Activated B cell treated with CpG ODN at 0.5 μM for 24 hours (primary cell): Measurements from ENCODE around the gene LIN54. TPM values are rescaled to one million over a fixed set of nuclear protein-coding genes. Genes with fewer than 3 reads are reported as not detected.

Experiments
- ATAC-seq: fragments of 200-7000 bp; cut with Tn5 transposase; one replicate; pipeline ENCODE4 v1.10.0; 2021; ENCODE audit warnings: low read depth, mild to moderate bottlenecking, moderate library complexity
- CTCF ChIA-PET: fragments of 350-600 bp; sonication (Branson Sonifier 250); formaldehyde crosslinking; loops from one replicate; lab custom pipeline; 2021; ENCODE audit warnings: antibody characterized with exemption; lab: Charles Lee
- POLR2A ChIA-PET: fragments of 350-600 bp; sonication (Branson Sonifier 250); formaldehyde crosslinking; loops from one replicate; lab custom pipeline; 2021; ENCODE audit warnings: antibody characterized with exemption; lab: Charles Lee
- DNase-seq: peaks from one replicate; pipeline ENCODE4 v3.0.0; 2022
- H3K27ac Mint-ChIP-seq: one replicate; pipeline ENCODE4 v1.8.0; 2020; ENCODE audit warnings: mixed read lengths
- H3K27me3 Mint-ChIP-seq: one replicate; pipeline ENCODE4 v1.8.0; 2021; ENCODE audit warnings: mixed read lengths
- H3K36me3 Mint-ChIP-seq: one replicate; pipeline ENCODE4 v1.8.0; 2021; ENCODE audit warnings: low read depth, mixed read lengths
- H3K4me1 Mint-ChIP-seq: one replicate; pipeline ENCODE4 v1.8.0; 2021; ENCODE audit warnings: mixed read lengths
- H3K4me3 Mint-ChIP-seq: one replicate; pipeline ENCODE4 v1.8.0; 2020; ENCODE audit warnings: mild to moderate bottlenecking, mixed read lengths
- H3K9me3 Mint-ChIP-seq: one replicate; pipeline ENCODE4 v1.8.0; 2020; ENCODE audit warnings: mixed read lengths
- CTCF ChIP-seq: fragments of 200-600 bp; IDR thresholded peaks from one replicate; pipeline ENCODE4 v1.8.0; 2022; ENCODE audit warnings: antibody characterized with exemption, mild to moderate bottlenecking
- intact Hi-C: fragments of 100-400 bp; cut with micrococcal nuclease; formaldehyde crosslinking; loops from one replicate; pipeline ENCODE4 v1.15.1; 2024
- total RNA-seq: library from RNA; stranded (reverse); gene quantifications from 2 replicates; pipeline ENCODE4 v1.2.3, GENCODE V29; 2022

The LIN54 gene
- total RNA-seq, 1 donor from 2014 or later = 12.1 TPM

- TF ChIP-seq CTCF = no peak
- POLR2A ChIA-PET = no interaction called here
- no peak for ATAC-seq
- no peak overlapping the region for H3K27ac Mint-ChIP-seq
- H3K27me3 Mint-ChIP-seq = no peaks in the 10 kb centered on the region
- peaks cover 11% of the 10 kb centered on the region for H3K4me1 Mint-ChIP-seq
- no peak for DNase-seq
- H3K4me3 Mint-ChIP-seq = no peak overlapping the region
- intact Hi-C loops = no loop called here
- H3K9me3 Mint-ChIP-seq = no peaks in the 10 kb centered on the region
- CTCF ChIA-PET = no interaction called here
- peaks cover 61% of the 10 kb centered on the region for H3K36me3 Mint-ChIP-seq
Observed at GRCh38 chr4:82968972-82969371, 41.7 kb downstream of the LIN54 start.

GRCh38 chr4:82965763-82966162 lies 44.9 kb downstream of the LIN54 start:
- Mint-ChIP-seq H3K27ac (no peak overlapping the region), H3K4me1 (peaks cover 11% of the 10 kb centered on the region), H3K9me3 (no peaks in the 10 kb centered on the region), H3K36me3 (peaks cover 60% of the 10 kb centered on the region), H3K4me3 (no peak overlapping the region), H3K27me3 (no peaks in the 10 kb centered on the region)
- POLR2A ChIA-PET = interaction anchor here (0.7 kb wide), 1 partner anchor 46 kb away, joined by 4 read pairs; no protein-coding TSS in a partner anchor
- intact Hi-C loops = no loop called here
- TF ChIP-seq CTCF = no peak
- no peak for DNase-seq
- CTCF ChIA-PET = no interaction called here
- no peak for ATAC-seq

GRCh38 chr4:82957045-82957444 lies 53.6 kb downstream of the LIN54 start:
- H3K4me1 Mint-ChIP-seq = peaks cover 4% of the 10 kb centered on the region
- ChIA-PET CTCF (no interaction called here), POLR2A (no interaction called here)
- TF ChIP-seq CTCF = no peak
- peaks cover 30% of the 10 kb centered on the region for H3K36me3 Mint-ChIP-seq
- DNase-seq = no peak
- H3K27me3 Mint-ChIP-seq = no peaks in the 10 kb centered on the region
- peaks cover 2% of the 10 kb centered on the region for H3K9me3 Mint-ChIP-seq
- no peak for ATAC-seq
- H3K27ac Mint-ChIP-seq = no peak overlapping the region
- H3K4me3 Mint-ChIP-seq = no peak overlapping the region
- intact Hi-C loops = no loop called here

- DNase-seq (no peak), ATAC-seq (no peak)
- peaks cover 19% of the 10 kb centered on the region for H3K36me3 Mint-ChIP-seq
- H3K27me3 Mint-ChIP-seq = no peaks in the 10 kb centered on the region
- H3K27ac Mint-ChIP-seq = no peak overlapping the region
- no peak for TF ChIP-seq CTCF
- H3K4me3 Mint-ChIP-seq = no peak overlapping the region
- H3K4me1 Mint-ChIP-seq = peaks cover 4% of the 10 kb centered on the region
- peaks cover 2% of the 10 kb centered on the region for H3K9me3 Mint-ChIP-seq
- intact Hi-C loops = no loop called here
- ChIA-PET CTCF (no interaction called here), POLR2A (no interaction called here)
Observed at GRCh38 chr4:82954212-82954611, 56.4 kb downstream of the LIN54 start.

- Mint-ChIP-seq H3K4me3 (no peak overlapping the region), H3K36me3 (peaks cover 20% of the 10 kb centered on the region), H3K27ac (no peak overlapping the region), H3K27me3 (no peaks in the 10 kb centered on the region), H3K4me1 (no peaks in the 10 kb centered on the region), H3K9me3 (peaks cover 2% of the 10 kb centered on the region)
- ChIA-PET POLR2A (no interaction called here), CTCF (no interaction called here)
- no peak for DNase-seq
- TF ChIP-seq CTCF = no peak
- intact Hi-C loops = no loop called here
- ATAC-seq = no peak
Observed at GRCh38 chr4:82951196-82951595, 59.4 kb downstream of the LIN54 start.
